Caco-2 (cell line): ENCODE results near the gene CDKAL1. TPM values are rescaled to one million over a fixed set of nuclear protein-coding genes. Genes with fewer than 3 reads are reported as not detected.

Source experiments
- BruUV-seq: library from RNA; stranded (reverse); fragments of 400-500 nt; replicated peaks from 2 replicates; lab custom pipeline; 2021; lab: Mats Ljungman, UMichigan
- CTCF ChIA-PET: fragments of 300-600 bp; sonication (Branson Sonifier 250); formaldehyde crosslinking; loops from one replicate; lab custom pipeline; 2022; ENCODE audit warnings: antibody characterized with exemption; lab: Charles Lee
- POLR2A ChIA-PET: fragments of 300-600 bp; sonication (Branson Sonifier 250); formaldehyde crosslinking; loops from one replicate; lab custom pipeline; 2022; ENCODE audit warnings: antibody characterized with exemption; lab: Charles Lee
- DNase-seq, 2 experiments: peaks; one replicate each; pipeline versions ENCODE4 v3.0.0 to v3.0.0-alpha.2; 2020 to 2022
- H3K27me3 ChIP-seq: replicated peaks from 2 replicates; pipeline ENCODE4 v1.6.0; 2011; ENCODE audit warnings: low read length; ENCODE audit not compliant: control insufficient read depth, insufficient read depth
- H3K36me3 ChIP-seq: 2 replicates; pipeline ENCODE4 v1.5.1; 2011; ENCODE audit warnings: low read length; ENCODE audit not compliant: control insufficient read depth, insufficient read depth
- H3K4me1 ChIP-seq: fragments of 250-450 bp; sonication (Bioruptor Pico); 2 replicates; pipeline ENCODE4 v1.5.1; 2020; ENCODE audit warnings: mild to moderate bottlenecking
- H3K4me3 ChIP-seq: 2 replicates; pipeline ENCODE4 v1.5.1; 2011; ENCODE audit warnings: low read depth, mild to moderate bottlenecking, control low read depth, low read length
- H3K9me3 ChIP-seq: fragments of 250-450 bp; sonication (Bioruptor Pico); 2 replicates; pipeline ENCODE4 v1.5.1; 2020; ENCODE audit warnings: mild to moderate bottlenecking, moderate library complexity
- H3K27ac Mint-ChIP-seq: one replicate; pipeline ENCODE4 v1.8.0; 2022; ENCODE audit warnings: mixed read lengths; ENCODE audit not compliant: unreplicated experiment
- H3K27me3 Mint-ChIP-seq: one replicate; pipeline ENCODE4 v1.8.0; 2022; ENCODE audit warnings: mixed read lengths; ENCODE audit not compliant: insufficient read depth, unreplicated experiment
- H3K36me3 Mint-ChIP-seq: one replicate; pipeline ENCODE4 v1.8.0; 2022; ENCODE audit warnings: mild to moderate bottlenecking, mixed read lengths; ENCODE audit not compliant: insufficient read depth, unreplicated experiment
- H3K4me1 Mint-ChIP-seq: one replicate; pipeline ENCODE4 v1.8.0; 2022; ENCODE audit warnings: low read depth, mixed read lengths; ENCODE audit not compliant: unreplicated experiment
- H3K4me3 Mint-ChIP-seq: one replicate; pipeline ENCODE4 v1.8.0; 2022; ENCODE audit warnings: mild to moderate bottlenecking, moderate library complexity, mixed read lengths; ENCODE audit not compliant: unreplicated experiment
- H3K9me3 Mint-ChIP-seq: one replicate; pipeline ENCODE4 v1.8.0; 2022; ENCODE audit warnings: mixed read lengths; ENCODE audit not compliant: unreplicated experiment
- intact Hi-C: fragments of 100-400 bp; cut with micrococcal nuclease; formaldehyde crosslinking; loops from one replicate; pipeline ENCODE4 v1.10.0; 2022; ENCODE audit not compliant: unreplicated experiment
- total RNA-seq: library from RNA; stranded (reverse); gene quantifications from 2 replicates; pipeline ENCODE4 v1.2.3, GENCODE V29; 2022
- TF ChIP-seq, protein P1 (sequence below), 2 experiments: fragments of 200-600 bp in 1 of 2; IDR thresholded peaks; 1 replicate in 1 of 2; 2 replicates in 1 of 2; pipeline versions ENCODE4 v1.5.1 to v1.8.0; 2011 to 2022; ENCODE audit warnings: antibody characterized with exemption in 1 of 2, control low read depth in 1 of 2, inconsistent platforms in 1 of 2, low read depth in 1 of 2, low read length in 1 of 2, mild to moderate bottlenecking in 1 of 2, moderate library complexity in 1 of 2; ENCODE audit not compliant: insufficient read depth in 1 of 2, severe bottlenecking in 1 of 2, unreplicated experiment in 1 of 2

Gene CDKAL1
- total RNA-seq, 1 experiment from 2014 or later, result 18.7 TPM

GRCh38 chr6:20740088-20740487 lies 205.8 kb downstream of the CDKAL1 start:
- BruUV-seq, result no TSS peak
- ChIA-PET CTCF (no interaction called here), POLR2A (no interaction called here)
- no peaks in the 10 kb centered on the region for H3K27me3 ChIP-seq
- H3K4me3 ChIP-seq, result no peak overlapping the region
- no peaks in the 10 kb centered on the region for H3K27me3 Mint-ChIP-seq
- intact Hi-C loops, result no loop called here
- no peak overlapping the region for H3K27ac Mint-ChIP-seq
- H3K36me3 Mint-ChIP-seq, result no peaks in the 10 kb centered on the region
- no peak for DNase-seq
- H3K9me3 ChIP-seq, result no peaks in the 10 kb centered on the region
- no peak overlapping the region for H3K4me3 Mint-ChIP-seq
- no peaks in the 10 kb centered on the region for H3K9me3 Mint-ChIP-seq
- no peaks in the 10 kb centered on the region for H3K36me3 ChIP-seq
- peaks cover 21% of the 10 kb centered on the region for H3K4me1 ChIP-seq
- H3K4me1 Mint-ChIP-seq, result peaks cover 17% of the 10 kb centered on the region
- TF ChIP-seq, protein P1, sequence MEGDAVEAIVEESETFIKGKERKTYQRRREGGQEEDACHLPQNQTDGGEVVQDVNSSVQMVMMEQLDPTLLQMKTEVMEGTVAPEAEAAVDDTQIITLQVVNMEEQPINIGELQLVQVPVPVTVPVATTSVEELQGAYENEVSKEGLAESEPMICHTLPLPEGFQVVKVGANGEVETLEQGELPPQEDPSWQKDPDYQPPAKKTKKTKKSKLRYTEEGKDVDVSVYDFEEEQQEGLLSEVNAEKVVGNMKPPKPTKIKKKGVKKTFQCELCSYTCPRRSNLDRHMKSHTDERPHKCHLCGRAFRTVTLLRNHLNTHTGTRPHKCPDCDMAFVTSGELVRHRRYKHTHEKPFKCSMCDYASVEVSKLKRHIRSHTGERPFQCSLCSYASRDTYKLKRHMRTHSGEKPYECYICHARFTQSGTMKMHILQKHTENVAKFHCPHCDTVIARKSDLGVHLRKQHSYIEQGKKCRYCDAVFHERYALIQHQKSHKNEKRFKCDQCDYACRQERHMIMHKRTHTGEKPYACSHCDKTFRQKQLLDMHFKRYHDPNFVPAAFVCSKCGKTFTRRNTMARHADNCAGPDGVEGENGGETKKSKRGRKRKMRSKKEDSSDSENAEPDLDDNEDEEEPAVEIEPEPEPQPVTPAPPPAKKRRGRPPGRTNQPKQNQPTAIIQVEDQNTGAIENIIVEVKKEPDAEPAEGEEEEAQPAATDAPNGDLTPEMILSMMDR (IDR thresholded peaks at IDR 0.05; ENCODE audit: insufficient read depth in 1 of 2, low read depth in 1 of 2, low read length in 1 of 2, severe bottlenecking in 1 of 2, unreplicated experiment in 1 of 2), result no peak

- no peak overlapping the region for H3K4me3 Mint-ChIP-seq
- Histone ChIP-seq H3K9me3 (no peaks in the 10 kb centered on the region), H3K27me3 (no peaks in the 10 kb centered on the region), H3K36me3 (no peaks in the 10 kb centered on the region), H3K4me3 (no peak overlapping the region), H3K4me1 (peaks cover 21% of the 10 kb centered on the region)
- BruUV-seq, result no TSS peak
- H3K4me1 Mint-ChIP-seq, result peaks cover 17% of the 10 kb centered on the region
- no peaks in the 10 kb centered on the region for H3K9me3 Mint-ChIP-seq
- TF ChIP-seq, protein P1 (IDR thresholded peaks at IDR 0.05; ENCODE audit: insufficient read depth in 1 of 2, low read depth in 1 of 2, low read length in 1 of 2, severe bottlenecking in 1 of 2, unreplicated experiment in 1 of 2), result no peak
- DNase-seq, result no peak
- H3K27me3 Mint-ChIP-seq, result no peaks in the 10 kb centered on the region
- ChIA-PET CTCF (no interaction called here), POLR2A (no interaction called here)
- intact Hi-C loops, result no loop called here
- no peak overlapping the region for H3K27ac Mint-ChIP-seq
- H3K36me3 Mint-ChIP-seq, result no peaks in the 10 kb centered on the region
Measured at GRCh38 chr6:20740727-20741126, 206.5 kb downstream of the CDKAL1 start.

DNA sequence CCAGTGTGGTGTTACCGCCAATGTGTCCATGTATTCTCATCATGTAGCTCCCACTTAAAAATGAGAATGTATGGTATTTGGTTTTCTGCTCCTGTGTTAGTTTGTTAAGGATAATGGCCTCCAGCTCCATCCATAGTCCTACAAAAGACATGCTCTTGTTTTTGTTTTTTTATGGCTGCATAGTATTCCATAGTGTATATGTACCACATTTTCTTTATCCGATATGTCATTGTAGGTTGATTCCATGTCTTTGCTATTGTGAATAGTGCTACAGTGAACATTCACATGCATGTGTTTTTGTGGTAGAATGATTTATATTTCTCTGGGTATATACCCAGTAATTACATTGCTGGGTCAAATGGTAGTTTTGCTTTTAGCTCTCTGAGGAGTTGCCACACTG lies 207.2 kb downstream of the CDKAL1 start:
- intact Hi-C loops, result no loop called here
- CTCF ChIA-PET, result no interaction called here

More for the DNA sequence above, 207.2 kb downstream of the CDKAL1 start:
- Mint-ChIP-seq H3K27ac (no peak overlapping the region), H3K36me3 (no peaks in the 10 kb centered on the region), H3K4me3 (no peak overlapping the region), H3K9me3 (no peaks in the 10 kb centered on the region), H3K4me1 (peaks cover 24% of the 10 kb centered on the region), H3K27me3 (no peaks in the 10 kb centered on the region)
- Histone ChIP-seq H3K27me3 (no peaks in the 10 kb centered on the region), H3K4me1 (peaks cover 21% of the 10 kb centered on the region), H3K9me3 (no peaks in the 10 kb centered on the region), H3K4me3 (no peak overlapping the region), H3K36me3 (no peaks in the 10 kb centered on the region)
- no TSS peak for BruUV-seq
- POLR2A ChIA-PET, result no interaction called here
- TF ChIP-seq, protein P1 (IDR thresholded peaks at IDR 0.05; ENCODE audit: insufficient read depth in 1 of 2, low read depth in 1 of 2, low read length in 1 of 2, severe bottlenecking in 1 of 2, unreplicated experiment in 1 of 2), result no peak
- DNase-seq, result no peak
